GM12891 (cell line): ENCODE measurements around the gene ATXN7L1.

ENCODE experiments used
- PAX5 ChIP-seq: IDR thresholded peaks from 2 replicates; pipeline ENCODE4 v1.6.1; 2011; ENCODE audit warnings: low read length, moderate library complexity, mild to moderate bottlenecking; ENCODE audit not compliant: insufficient read depth, severe bottlenecking
- POLR2A ChIP-seq: IDR thresholded peaks from 2 replicates; pipeline ENCODE4 v1.6.1; 2011; ENCODE audit warnings: low read depth, low read length, control low read depth
- POLR2AphosphoS5 ChIP-seq: IDR thresholded peaks from 2 replicates; pipeline ENCODE4 v1.6.1; 2011; ENCODE audit warnings: low read depth, low read length, control low read depth
- POU2F2 ChIP-seq: IDR thresholded peaks from 2 replicates; pipeline ENCODE4 v1.6.1; 2011; ENCODE audit warnings: low read depth, mild to moderate bottlenecking, control low read depth, low read length, moderate library complexity
- SPI1 ChIP-seq: IDR thresholded peaks from 2 replicates; pipeline ENCODE4 v1.6.1; 2011; ENCODE audit warnings: low read depth, low read length, control low read depth
- TAF1 ChIP-seq: IDR thresholded peaks from 2 replicates; pipeline ENCODE4 v1.6.1; 2011; ENCODE audit warnings: low read depth, low read length, control low read depth

GRCh38 chr7:105647591-105647990, 228.8 kb downstream of the ATXN7L1 start:
- TF ChIP-seq TAF1 (no peak), POLR2A (no peak), POLR2AphosphoS5 (no peak), PAX5 (no peak), SPI1 (no peak), POU2F2 (no peak)
